Heart left ventricle (tissue), 16 donors: Measurements from ENCODE around the gene ABCB6. TPM values are rescaled to one million over a fixed set of nuclear protein-coding genes. Genes with fewer than 3 reads are reported as not detected.
A peak's percentile ranks its signal among the peaks of the same experiment; 100 is the strongest.

ENCODE experiments used
- ATAC-seq, 4 donors: fragments of 200-7000 bp; cut with Tn5 transposase; one replicate each; pipeline ENCODE4 v1.9.1; 2020 to 2022; ENCODE audit warnings: moderate library complexity in 4 of 4, mild to moderate bottlenecking in 3 of 4, moderate number of reproducible peaks in 1 of 4
- DNase-seq, 5 donors: peaks; one replicate each; pipeline ENCODE4 v3.0.0-alpha.2; 2020
- H3K27ac ChIP-seq, 12 donors: fragments of 200-600 bp; sonication (generic) in 4 of 12; one replicate each; pipeline versions ENCODE4 v1.5.0 to v1.8.0; 2016 to 2022; ENCODE audit warnings: mild to moderate bottlenecking in 2 of 12
- H3K27me3 ChIP-seq, 9 donors: fragments of 200-600 bp; sonication (generic) in 2 of 9; one replicate each; pipeline versions ENCODE4 v1.5.1 to v1.8.0; 2016 to 2022; ENCODE audit warnings: mild to moderate bottlenecking in 3 of 9
- H3K36me3 ChIP-seq, 9 donors: fragments of 200-600 bp; sonication (generic) in 2 of 9; one replicate each; pipeline versions ENCODE4 v1.5.0 to v1.8.0; 2018 to 2022; ENCODE audit warnings: mild to moderate bottlenecking in 2 of 9
- H3K4me1 ChIP-seq, 12 donors: fragments of 200-600 bp; sonication (generic) in 4 of 12; one replicate each; pipeline versions ENCODE4 v1.5.0 to v1.8.0; 2016 to 2022; ENCODE audit warnings: mild to moderate bottlenecking in 3 of 12
- H3K4me3 ChIP-seq, 12 donors: fragments of 200-600 bp; sonication (generic) in 4 of 12; one replicate each; pipeline versions ENCODE4 v1.5.0 to v1.8.0; 2017 to 2022; ENCODE audit warnings: mild to moderate bottlenecking in 9 of 12, moderate library complexity in 4 of 12
- H3K9me3 ChIP-seq, 12 donors: fragments of 200-600 bp; sonication (generic) in 4 of 12; one replicate each; pipeline versions ENCODE4 v1.5.0 to v1.8.0; 2016 to 2022; ENCODE audit warnings: mild to moderate bottlenecking in 1 of 12
- CTCF ChIP-seq, 12 donors: fragments of 200-600 bp; sonication (generic) in 4 of 12; IDR thresholded peaks; one replicate each; pipeline versions ENCODE4 v1.5.0 to v1.8.0; 2018 to 2022; ENCODE audit warnings: antibody characterized with exemption in 12 of 12, mild to moderate bottlenecking in 5 of 12
- POLR2A ChIP-seq, 2 donors: fragments of 450-650 bp; IDR thresholded peaks; one replicate each; pipeline ENCODE4 v1.6.1; 2017; ENCODE audit warnings: antibody characterized with exemption in 2 of 2, mild to moderate bottlenecking in 2 of 2, moderate library complexity in 2 of 2
- WGBS, 4 donors: extraction: QIAGEN DNeasy Blood & Tissue Kit in 2 of 4; methylation state at CpG; one replicate each; pipeline versions ENCODE4 v1.1.5 to v1.1.7; 2013 to 2018; 5-methylcytosine and 5-hydroxymethylcytosine counted together
- intact Hi-C, 10 donors: fragments of 100-400 bp; cut with DNase I; formaldehyde crosslinking; loops; one replicate each; pipeline versions ENCODE4 v1.11.1 to v1.14.2; 2022
- polyA plus RNA-seq, 2 donors: library from polyadenylated mRNA; stranded (reverse); fragments of 200-250 nt; gene quantifications; one replicate each; pipeline ENCODE4 v1.2.3, GENCODE V29; 2013
- total RNA-seq, 9 donors: library from RNA; depleted of rRNA in 2 of 9; stranded (reverse); fragments of >200 nt in 2 of 9; fragmentation: NEBNext Ultra II Directional in 3 of 9; extraction: Animal tissue kit (Norgen Biotek cat#: 25700) in 3 of 9; gene quantifications; one replicate each; pipeline versions ENCODE4 v1.1.0 to v1.2.4, GENCODE V29; 2016 to 2023
- donor health status: ischemic (EF 13 %, LVEDD 7.1; RV severe dilation, severe dysfunction).
- donor health status: healthy with polysubstance abuse.
- donor health status: DM: no; HTN: yes; CAD: no.
- donor health status: DM: no; HTN: no; CAD: no.
- donor health status: ischemic (EF 25% LVEDD 6.9; RV normal size, moderate dysfunction).
- donor health status: ischemic (EF 25% LVEDD 5.7; RV mildly dilated, moderate dysfunction).
- donor health status: healthy.
- donor health status: DM: yes; HTN: yes; CAD: no.
- donor health status: ischemic (EF 35%, LVEDD 5.7; RV mildly dilated, moderate dysfunction).
- donor health status: nonischemic (EF 11% LVEDD 7.7; RV severe dilation, severe dysfunction).
- donor health status: DM: yes; HTN: yes; CAD: no.
- donor health status: PGD.
- donor health status: ischemic (EF 29% LVEDD 5.4; RV normal size, mild dysfunction).
- donor health status: nonischemic (EF 23%, LVEDD 6.1; RV moderate dilation, normal function).

The ABCB6 gene
- total and polyA plus RNA-seq, 11 donors: 12.1 to 30.4 (median 20.0) TPM

GRCh38 chr2:219246559-219246958 lies 27.8 kb upstream of the ABCB6 start:
- 95 to 98% (median 96%) methylated on average over 10 of the region's 10 CpGs for WGBS, 4 donors
- H3K27me3 ChIP-seq: no peaks in the 10 kb centered on the region
- H3K27ac ChIP-seq: peak overlapping the region in 2 of 12 donors; percentile 28 to 95
- DNase-seq: no peak
- peak overlapping the region in 1 of 12 donors; percentile 67 for H3K4me3 ChIP-seq
- no peak for ATAC-seq
- peaks cover 6 to 66% (median 39%) of the 10 kb centered on the region in 12 donors for H3K4me1 ChIP-seq
- TF ChIP-seq CTCF (IDR thresholded peaks at IDR 0.05): no peak
- no peak for TF ChIP-seq POLR2A (IDR thresholded peaks at IDR 0.05)
- intact Hi-C loops: loop anchor here in 3 of 10 donors (2.0 to 10.0 kb wide), 3 partner anchors 40 to 48 kb away; partner anchors contain the start of gene ZFAND2B (in 2 of the 3)
- H3K36me3 ChIP-seq: peaks cover 0 to 41% (median 29%) of the 10 kb centered on the region in 9 donors
- H3K9me3 ChIP-seq: no peaks in the 10 kb centered on the region

GRCh38 chr2:219245899-219246230 lies 27.1 kb upstream of the ABCB6 start:
- DNase-seq: no peak
- Histone ChIP-seq H3K4me3 (peak overlapping the region; percentile 67 to 95 (median 84)), H3K9me3 (no peaks in the 10 kb centered on the region), H3K4me1 (peaks cover 6 to 60% (median 36%) of the 10 kb centered on the region in 12 donors), H3K27ac (peak overlapping the region; percentile 77 to 98 (median 93)), H3K36me3 (peaks cover 0 to 35% (median 24%) of the 10 kb centered on the region in 9 donors), H3K27me3 (no peaks in the 10 kb centered on the region)
- TF ChIP-seq CTCF (IDR thresholded peaks at IDR 0.05) (no peak), POLR2A (IDR thresholded peaks at IDR 0.05) (no peak)
- no peak for ATAC-seq
- intact Hi-C loops: loop anchor here in 4 of 10 donors (1.0 to 10.0 kb wide), 5 partner anchors 17 to 49 kb away; partner anchors contain the start of genes ZFAND2B (in 2 of the 4), ANKZF1 (in 1 of the 4), ATG9A (in 1 of the 4) and DNAJB2 (in 1 of the 4)
- WGBS, 4 donors: 14 to 18% (median 17%) methylated on average over 6 to 10 of the region's 10 CpGs

GRCh38 chr2:219245148-219245898 lies 26.6 kb upstream of the ABCB6 start, which contains the start of the genes GLB1L and STK16:
Gene GLB1L, minus strand, starts transcription at chr2:219245444. Its CDS starts 1,871 bp downstream, at chr2:219243573.
Gene STK16, plus strand, starts transcription at chr2:219245479. Its CDS starts 521 bp downstream, at chr2:219246000.
- no peaks in the 10 kb centered on the region for H3K27me3 ChIP-seq
- WGBS, 4 donors: 0 to 1% (median 0%) methylated on average over 23 to 46 of the region's 46 CpGs
- DNase-seq (peak; percentile 94 to 97 (median 95)), ATAC-seq (peak; percentile 85 to 95 (median 95))
- peak within 1 kb of the TSS; percentile 77 to 98 (median 93) for H3K27ac ChIP-seq
- TF ChIP-seq CTCF (IDR thresholded peaks at IDR 0.05) (no peak), POLR2A (IDR thresholded peaks at IDR 0.05) (peak in 1 of 2 donors; percentile 80)
- H3K4me3 ChIP-seq: peak within 1 kb of the TSS; percentile 67 to 95 (median 84)
- H3K36me3 ChIP-seq: peaks cover 0 to 30% (median 20%) of the 10 kb centered on the region in 9 donors
- peaks cover 6 to 54% (median 33%) of the 10 kb centered on the region in 12 donors for H3K4me1 ChIP-seq
- no peaks in the 10 kb centered on the region for H3K9me3 ChIP-seq
- intact Hi-C loops: loop anchor here in 4 of 10 donors (1.0 to 10.0 kb wide), 4 partner anchors 16 to 49 kb away; partner anchors contain the start of genes ANKZF1 (in 1 of the 4), ATG9A (in 1 of the 4) and DNAJB2 (in 1 of the 4)

GRCh38 chr2:219244789-219245147 lies 26.0 kb upstream of the ABCB6 start:
- ATAC-seq (no peak), DNase-seq (no peak)
- H3K4me3 ChIP-seq: peak overlapping the region; percentile 67 to 95 (median 84)
- peaks cover 5 to 49% (median 27%) of the 10 kb centered on the region in 12 donors for H3K4me1 ChIP-seq
- intact Hi-C loops: loop anchor here in 4 of 10 donors (1.0 to 10.0 kb wide), 4 partner anchors 15 to 50 kb away; partner anchors contain the start of genes ANKZF1 (in 1 of the 4), ATG9A (in 1 of the 4) and DNAJB2 (in 1 of the 4)
- no peak for TF ChIP-seq CTCF (IDR thresholded peaks at IDR 0.05)
- TF ChIP-seq POLR2A (IDR thresholded peaks at IDR 0.05): no peak
- peak overlapping the region; percentile 77 to 98 (median 93) for H3K27ac ChIP-seq
- no peaks in the 10 kb centered on the region for H3K9me3 ChIP-seq
- peaks cover 0 to 26% (median 17%) of the 10 kb centered on the region in 9 donors for H3K36me3 ChIP-seq
- 31 to 46% (median 43%) methylated on average over 6 of the region's 6 CpGs for WGBS, 4 donors
- no peaks in the 10 kb centered on the region for H3K27me3 ChIP-seq
